H1 (cell line): Measurements from ENCODE around the gene BPI. TPM values are rescaled to one million over a fixed set of nuclear protein-coding genes. Genes with fewer than 3 reads are reported as not detected.

Experiments
- polyA plus RNA-seq, 7 experiments: library from polyadenylated mRNA; depleted of rRNA in 3 of 7; stranded (reverse) in 5 of 7; unstranded in 2 of 7; fragments of >200 nt in 5 of 7; fragments of 200-250 nt in 2 of 7; gene quantifications; 1 replicate in 5 of 7; 2 replicates in 1 of 7; 4 replicates in 1 of 7; pipeline versions ENCODE4 v1.2.1 to v1.2.3, GENCODE V29; 2011 to 2013; ENCODE audit warnings: missing spikeins in 2 of 7, mixed read lengths in 2 of 7
- total RNA-seq: library from RNA; stranded (reverse); fragmentation: NEBNext Ultra II Directional; extraction: Animal tissue kit (Norgen Biotek cat#: 25700); gene quantifications from 2 replicates; pipeline ENCODE4 v1.2.1, GENCODE V29; 2021

The BPI gene
- total and polyA plus RNA-seq, 2 of the 8 experiments (the other 6 are each of a cell fraction or from before 2014, with no cell fraction given), result not detected

Other genes with a start within 250 kb of the BPI start
- gene TGM2, start 138.9 kb upstream of the BPI start, total RNA-seq, result 1.0 and 1.3 TPM in 2 replicates
- gene TGM2, start 138.9 kb upstream of the BPI start, polyA plus RNA-seq (2011; rRNA removed), result 0.86 and 1.5 TPM in 2 replicates
- not detected in 2 replicates for gene KIAA1755, start 43.4 kb upstream of the BPI start, total RNA-seq
- gene KIAA1755, start 43.4 kb upstream of the BPI start, polyA plus RNA-seq (2011; rRNA removed), result 0.23 and 0.27 TPM in 2 replicates
- 0.48 and 0.63 TPM in 2 replicates for gene LBP, start 42.3 kb downstream of the BPI start, total RNA-seq
- gene LBP, start 42.3 kb downstream of the BPI start, polyA plus RNA-seq (2011; rRNA removed), result 0.44 and 0.60 TPM in 2 replicates
- 59.8 and 63.1 TPM in 2 replicates for gene SNHG17, start 131.2 kb downstream of the BPI start, total RNA-seq
- 59.4 and 74.4 TPM in 2 replicates for gene SNHG17, start 131.2 kb downstream of the BPI start, polyA plus RNA-seq (2011; rRNA removed)
- 33.8 and 35.1 TPM in 2 replicates for gene RALGAPB, start 168.7 kb downstream of the BPI start, total RNA-seq
- gene RALGAPB, start 168.7 kb downstream of the BPI start, polyA plus RNA-seq (2011; rRNA removed), result 9.2 and 10.6 TPM in 2 replicates